Keratinocyte (primary cell): Measurements from ENCODE around the gene CAMK2G. TPM values are rescaled to one million over a fixed set of nuclear protein-coding genes. Genes with fewer than 3 reads are reported as not detected.
A peak's percentile ranks its signal among the peaks of the same experiment; 100 is the strongest.
"Not testable (repeated sequence)": the region's sequence is repeated elsewhere in the genome, so short reads cannot be mapped to it uniquely, and the experiment has no call there.

Experiments
- DNase-seq: peaks from one replicate; pipeline ENCODE4 v3.0.0-alpha.2; 2011; ENCODE audit warnings: low read depth, missing footprints, low spot score
- FAIRE-seq: peaks from 2 replicates; lab custom pipeline; 2011; peaks lifted over from hg19 to GRCh38; lab: Jason Lieb, UNC
- H2AFZ ChIP-seq: 2 replicates; pipeline ENCODE4 v1.6.0; 2012; ENCODE audit warnings: low read length, control low read depth, inconsistent platforms; ENCODE audit not compliant: control insufficient read depth
- H3K27ac ChIP-seq: 2 replicates; pipeline ENCODE4 v1.5.1; 2011; ENCODE audit warnings: low read length; ENCODE audit not compliant: control insufficient read depth, insufficient read depth
- H3K27me3 ChIP-seq: 3 replicates; pipeline ENCODE4 v1.6.0; 2011; ENCODE audit warnings: low read length; ENCODE audit not compliant: control insufficient read depth, insufficient read depth; ENCODE audit errors: extremely low read depth
- H3K36me3 ChIP-seq, 2 experiments: 2 replicates in 1 of 2; 3 replicates in 1 of 2; pipeline ENCODE4 v1.5.1; 2011; ENCODE audit warnings: low read length in 2 of 2, mild to moderate bottlenecking in 1 of 2; ENCODE audit not compliant: control insufficient read depth in 2 of 2, insufficient read depth in 2 of 2; ENCODE audit errors: extremely low read depth in 1 of 2
- H3K4me1 ChIP-seq: 3 replicates; pipeline ENCODE4 v1.5.1; 2011; ENCODE audit warnings: low read length; ENCODE audit not compliant: control insufficient read depth, insufficient read depth; ENCODE audit errors: extremely low read depth
- H3K4me2 ChIP-seq: 3 replicates; pipeline ENCODE4 v1.6.0; 2011; ENCODE audit warnings: low read depth, low read length; ENCODE audit not compliant: control insufficient read depth, insufficient read depth; ENCODE audit errors: extremely low read depth
- H3K4me3 ChIP-seq, 3 experiments: fragments of 200-600 bp in 1 of 3; sonication (generic) in 1 of 3; 2 replicates in 2 of 3; 3 replicates in 1 of 3; pipeline ENCODE4 v1.5.1; 2011 to 2016; ENCODE audit warnings: low read length in 3 of 3, mild to moderate bottlenecking in 3 of 3, control low read depth in 2 of 3, inconsistent platforms in 1 of 3, low read depth in 1 of 3, mixed read lengths in 1 of 3, mixed run types in 1 of 3, moderate library complexity in 1 of 3; ENCODE audit not compliant: control insufficient read depth in 2 of 3, insufficient read depth in 2 of 3; ENCODE audit errors: extremely low read depth in 1 of 3
- H3K79me2 ChIP-seq: 2 replicates; pipeline ENCODE4 v1.6.0; 2012; ENCODE audit warnings: low read length; ENCODE audit not compliant: control insufficient read depth, insufficient read depth
- H3K9ac ChIP-seq: 3 replicates; pipeline ENCODE4 v1.6.0; 2011; ENCODE audit warnings: low read length; ENCODE audit not compliant: control insufficient read depth, insufficient read depth; ENCODE audit errors: extremely low read depth
- H3K9me1 ChIP-seq: 3 replicates; pipeline ENCODE4 v1.6.0; 2011; ENCODE audit warnings: low read length; ENCODE audit not compliant: control insufficient read depth, insufficient read depth; ENCODE audit errors: extremely low read depth
- H3K9me3 ChIP-seq: 2 replicates; pipeline ENCODE4 v1.5.1; 2012; ENCODE audit warnings: low read depth, low read length; ENCODE audit not compliant: control insufficient read depth
- H4K20me1 ChIP-seq: 3 replicates; pipeline ENCODE4 v1.6.0; 2011; ENCODE audit warnings: low read length; ENCODE audit not compliant: control insufficient read depth, insufficient read depth; ENCODE audit errors: extremely low read depth
- EZH2 ChIP-seq: IDR thresholded peaks from one replicate; pipeline ENCODE4 v1.6.1; 2012; ENCODE audit warnings: inconsistent platforms, mild to moderate bottlenecking, low read length, moderate library complexity
- dilution Hi-C: fragments of 300-500 bp; cut with MboI; formaldehyde crosslinking; loops from one replicate; pipeline ENCODE4 v1.7.0; 2020; ENCODE audit warnings: low sequenced_read_pairs; ENCODE audit not compliant: extremely low pct_ligation_motif_present
- polyA plus RNA-seq, 5 experiments: library from polyadenylated mRNA; depleted of rRNA in 3 of 5; stranded (reverse) in 3 of 5; stranded (forward) in 1 of 5; unstranded in 1 of 5; fragments of >200 nt; gene quantifications; 1 replicate in 1 of 5; 2 replicates in 3 of 5; 3 replicates in 1 of 5; pipeline versions ENCODE4 v1.2.1 to v1.2.3, GENCODE V29; 2011 to 2012; ENCODE audit warnings: missing spikeins in 2 of 5, low read depth in 1 of 5, low replicate concordance in 1 of 5
- TF ChIP-seq, protein P1 (sequence below), 3 experiments: IDR thresholded peaks in 1 of 3; conservative IDR thresholded peaks in 1 of 3; optimal IDR thresholded peaks in 1 of 3; 2 replicates in 2 of 3; 3 replicates in 1 of 3; pipeline versions ENCODE3 to v1.5.1; 2011; ENCODE audit warnings: low read length in 3 of 3, mild to moderate bottlenecking in 3 of 3, moderate library complexity in 2 of 3, control low read depth in 1 of 3, inconsistent platforms in 1 of 3; ENCODE audit not compliant: insufficient read depth in 2 of 3; ENCODE audit errors: extremely low read depth in 1 of 3

Gene CAMK2G
- polyA plus RNA-seq, 1 donor (not counting 4 experiments of a cell fraction or from before 2014, with no cell fraction given), result 17.6 TPM

DNA sequence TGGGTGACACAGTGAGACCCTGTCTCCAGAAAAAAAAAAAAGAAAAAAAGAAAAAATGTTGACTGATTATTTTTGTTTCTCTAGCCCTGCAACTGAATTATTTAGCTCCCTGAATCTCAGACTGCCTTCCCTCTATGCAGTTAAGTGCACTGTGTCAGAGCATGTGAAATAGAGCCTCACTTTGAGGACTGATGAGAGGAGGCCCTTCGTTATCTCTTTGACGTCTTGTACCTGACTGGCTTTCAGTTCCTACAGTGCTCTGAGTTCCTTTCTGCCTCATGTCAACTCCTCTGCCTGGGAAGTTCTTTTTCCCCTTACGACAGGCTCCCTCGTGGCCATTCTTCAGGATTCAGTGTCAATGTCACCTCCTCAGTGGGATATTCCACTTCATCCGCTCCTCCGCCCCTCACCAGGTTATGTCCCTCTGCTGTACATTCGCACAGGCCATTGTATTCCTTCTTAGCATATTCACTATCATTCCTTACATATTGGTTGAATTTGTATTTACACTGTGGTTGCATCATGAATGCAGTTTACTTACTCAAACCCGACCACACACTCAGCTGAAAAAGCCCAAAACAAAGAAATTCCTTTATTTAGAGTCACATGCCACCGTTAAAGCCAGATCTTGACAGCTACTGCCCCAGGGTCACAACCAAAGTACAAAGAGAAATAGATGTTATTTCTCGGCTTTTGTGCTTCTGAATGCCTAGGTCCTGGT, 18.1 kb upstream of the CAMK2G start:
- Histone ChIP-seq H3K27ac (peak overlapping the region; percentile 82), H3K79me2 (no peaks in the 10 kb centered on the region), H3K4me3 (no peak overlapping the region), H3K9me1 (no peaks in the 10 kb centered on the region), H3K36me3 (no peaks in the 10 kb centered on the region), H2AFZ (no peak overlapping the region), H3K9me3 (no peaks in the 10 kb centered on the region), H3K4me1 (peaks cover 61% of the 10 kb centered on the region), H4K20me1 (no peaks in the 10 kb centered on the region), H3K9ac (no peak overlapping the region), H3K4me2 (no peak overlapping the region), H3K27me3 (no peaks in the 10 kb centered on the region)
- FAIRE-seq (no peak), DNase-seq (no peak)
- TF ChIP-seq EZH2, result no peak
- TF ChIP-seq, protein P1, sequence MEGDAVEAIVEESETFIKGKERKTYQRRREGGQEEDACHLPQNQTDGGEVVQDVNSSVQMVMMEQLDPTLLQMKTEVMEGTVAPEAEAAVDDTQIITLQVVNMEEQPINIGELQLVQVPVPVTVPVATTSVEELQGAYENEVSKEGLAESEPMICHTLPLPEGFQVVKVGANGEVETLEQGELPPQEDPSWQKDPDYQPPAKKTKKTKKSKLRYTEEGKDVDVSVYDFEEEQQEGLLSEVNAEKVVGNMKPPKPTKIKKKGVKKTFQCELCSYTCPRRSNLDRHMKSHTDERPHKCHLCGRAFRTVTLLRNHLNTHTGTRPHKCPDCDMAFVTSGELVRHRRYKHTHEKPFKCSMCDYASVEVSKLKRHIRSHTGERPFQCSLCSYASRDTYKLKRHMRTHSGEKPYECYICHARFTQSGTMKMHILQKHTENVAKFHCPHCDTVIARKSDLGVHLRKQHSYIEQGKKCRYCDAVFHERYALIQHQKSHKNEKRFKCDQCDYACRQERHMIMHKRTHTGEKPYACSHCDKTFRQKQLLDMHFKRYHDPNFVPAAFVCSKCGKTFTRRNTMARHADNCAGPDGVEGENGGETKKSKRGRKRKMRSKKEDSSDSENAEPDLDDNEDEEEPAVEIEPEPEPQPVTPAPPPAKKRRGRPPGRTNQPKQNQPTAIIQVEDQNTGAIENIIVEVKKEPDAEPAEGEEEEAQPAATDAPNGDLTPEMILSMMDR (optimal IDR thresholded peaks at IDR 0.05 in 1 of 3, IDR thresholded peaks at IDR 0.05 in 1 of 3, conservative IDR thresholded peaks at IDR 0.05 in 1 of 3; ENCODE audit: extremely low read depth in 1 of 3, insufficient read depth in 2 of 3, low read length in 3 of 3), result no peak
- dilution Hi-C loops, result no loop called here

DNA sequence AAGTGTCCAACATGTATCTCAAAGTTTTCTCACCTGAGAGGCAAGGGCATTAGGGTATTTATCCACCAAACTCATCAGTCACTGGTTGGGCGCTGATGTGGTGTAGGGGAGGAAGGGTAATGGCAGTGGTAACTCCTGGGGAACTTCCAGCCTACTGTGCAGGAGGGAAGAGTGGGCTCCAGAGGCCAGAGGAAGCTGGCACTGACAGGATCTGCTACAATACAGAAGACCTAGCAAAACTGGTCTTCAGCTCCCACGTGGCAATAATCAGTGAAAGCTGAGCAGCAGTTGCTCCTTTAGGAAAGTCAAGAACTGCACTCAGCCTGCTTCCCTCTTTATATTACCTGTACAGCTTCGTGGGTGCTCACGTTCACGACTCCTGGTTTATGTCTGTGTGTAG, 17.2 kb upstream of the CAMK2G start:
- no peak for FAIRE-seq
- H3K9me3 ChIP-seq, result no peaks in the 10 kb centered on the region
- H3K9ac ChIP-seq, result no peak overlapping the region
- H4K20me1 ChIP-seq, result no peaks in the 10 kb centered on the region
- H3K27ac ChIP-seq, result peak overlapping the region; percentile 82
- no peak overlapping the region for H3K4me2 ChIP-seq
- H3K4me1 ChIP-seq, result peaks cover 70% of the 10 kb centered on the region
- H3K9me1 ChIP-seq, result no peaks in the 10 kb centered on the region
- no peaks in the 10 kb centered on the region for H3K27me3 ChIP-seq
- dilution Hi-C loops, result no loop called here
- no peaks in the 10 kb centered on the region for H3K79me2 ChIP-seq
- no peaks in the 10 kb centered on the region for H3K36me3 ChIP-seq
- DNase-seq, result no peak
- TF ChIP-seq, protein P1 (optimal IDR thresholded peaks at IDR 0.05 in 1 of 3, IDR thresholded peaks at IDR 0.05 in 1 of 3, conservative IDR thresholded peaks at IDR 0.05 in 1 of 3; ENCODE audit: extremely low read depth in 1 of 3, insufficient read depth in 2 of 3, low read length in 3 of 3), result no peak
- TF ChIP-seq EZH2, result no peak
- no peak overlapping the region for H2AFZ ChIP-seq
- no peak overlapping the region for H3K4me3 ChIP-seq

DNA sequence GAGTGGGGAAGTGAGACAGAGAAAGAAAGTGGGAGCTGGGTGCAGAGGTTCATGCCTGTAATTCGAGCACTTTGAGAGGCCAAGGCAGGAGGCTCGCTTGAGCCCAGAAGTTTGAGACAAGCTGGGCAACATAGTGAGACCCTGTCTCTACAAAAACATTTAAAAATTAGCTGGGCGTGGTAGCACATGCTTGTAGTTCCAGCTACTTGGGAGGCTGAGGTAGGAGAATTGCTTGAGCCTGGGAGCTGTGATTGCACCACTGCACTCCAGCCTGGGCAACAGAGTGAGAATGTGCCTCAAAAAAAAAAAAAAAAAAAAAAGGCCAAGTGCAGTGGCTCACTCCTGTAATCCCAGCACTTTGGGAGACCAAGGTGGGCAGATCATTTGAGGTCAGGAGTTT, 16.5 kb upstream of the CAMK2G start:
- H3K36me3 ChIP-seq, H4K20me1 ChIP-seq, H3K9ac ChIP-seq, H2AFZ ChIP-seq, H3K27me3 ChIP-seq, H3K9me3 ChIP-seq, H3K4me3 ChIP-seq, H3K79me2 ChIP-seq, H3K4me2 ChIP-seq, FAIRE-seq, H3K9me1 ChIP-seq, DNase-seq, dilution Hi-C loops: not testable (repeated sequence)
- H3K27ac ChIP-seq, result peak overlapping the region; percentile 96
- peaks cover 75% of the 10 kb centered on the region for H3K4me1 ChIP-seq
